K562 (cell line): ENCODE measurements around the gene MPZL1. TPM values are rescaled to one million over a fixed set of nuclear protein-coding genes. Genes with fewer than 3 reads are reported as not detected.
A peak's percentile ranks its signal among the peaks of the same experiment; 100 is the strongest.

Experiments
- ATF2 ChIP-seq: sonication (generic); formaldehyde crosslinking; IDR thresholded peaks from 2 replicates; pipeline ENCODE4 v1.8.1; 2022; ENCODE audit warnings: missing genetic modification reagents
- CBX5 ChIP-seq: IDR thresholded peaks from 2 replicates; pipeline ENCODE4 v1.6.1; 2014; ENCODE audit warnings: low read depth, borderline replicate concordance
- CBX8 ChIP-seq: fragments of 200-600 bp; sonication (generic); IDR thresholded peaks from 2 replicates; pipeline ENCODE4 v1.6.1; 2012; ENCODE audit warnings: borderline replicate concordance, mixed run types, low read depth, mild to moderate bottlenecking, moderate library complexity, mixed read lengths, low read length, control low read depth, inconsistent platforms; ENCODE audit not compliant: poor library complexity, severe bottlenecking; ENCODE audit errors: extremely low read depth
- CTBP1 ChIP-seq: fragments of 450-650 bp; IDR thresholded peaks from 2 replicates; pipeline ENCODE4 v1.6.1; 2016; ENCODE audit warnings: borderline replicate concordance
- ERF ChIP-seq: fragments of 450-650 bp; formaldehyde crosslinking; IDR thresholded peaks from 2 replicates; pipeline ENCODE4 v1.4.0; 2020; ENCODE audit warnings: mild to moderate bottlenecking, mixed read lengths
- EWSR1 ChIP-seq: fragments of 450-650 bp; IDR thresholded peaks from 2 replicates; pipeline ENCODE4 v1.6.1; 2018; ENCODE audit warnings: borderline replicate concordance, mild to moderate bottlenecking, low read depth, moderate library complexity; ENCODE audit not compliant: partially characterized antibody
- HBP1 ChIP-seq: fragments of 450-650 bp; formaldehyde crosslinking; IDR thresholded peaks from 2 replicates; pipeline ENCODE4 v1.4.0; 2022; ENCODE audit warnings: missing genetic modification characterization
- IRF2 ChIP-seq: sonication (generic); formaldehyde crosslinking; IDR thresholded peaks from 2 replicates; pipeline ENCODE4 v1.8.1; 2022; ENCODE audit warnings: mild to moderate bottlenecking, missing genetic modification reagents
- MAFG ChIP-seq: fragments of 450-650 bp; conservative IDR thresholded peaks from 2 replicates; pipeline ENCODE4 v1.6.1; 2016; ENCODE audit warnings: missing genetic modification characterization, missing compliant biosample characterization
- MTA2 ChIP-seq: fragments of 450-650 bp; IDR thresholded peaks from 2 replicates; pipeline ENCODE4 v1.6.1; 2016; ENCODE audit warnings: low read depth
- RAD21 ChIP-seq, 2 experiments: fragments of 250-450 bp in 1 of 2; fragments of 450-650 bp in 1 of 2; sonication (Bioruptor Pico) in 1 of 2; formaldehyde crosslinking in 1 of 2; IDR thresholded peaks in 1 of 2; conservative IDR thresholded peaks in 1 of 2; 2 replicates each; pipeline versions ENCODE4 v1.4.0 to v1.8.0; 2020 to 2022; ENCODE audit warnings: mild to moderate bottlenecking in 2 of 2, moderate library complexity in 1 of 2
- RFX5 ChIP-seq: IDR thresholded peaks from 2 replicates; pipeline ENCODE4 v1.6.1; 2011; ENCODE audit warnings: low read depth, mild to moderate bottlenecking, improper control_type of control experiment, low read length
- SNIP1 ChIP-seq: fragments of 450-650 bp; IDR thresholded peaks from 2 replicates; pipeline ENCODE4 v1.7.1; 2017; ENCODE audit warnings: low read depth, mild to moderate bottlenecking
- ZBTB7A ChIP-seq: IDR thresholded peaks from 2 replicates; pipeline ENCODE4 v1.6.1; 2011; ENCODE audit warnings: low read depth, mild to moderate bottlenecking, low read length, moderate library complexity, borderline replicate concordance; ENCODE audit not compliant: control insufficient read depth
- ZNF324 ChIP-seq: fragments of 250-450 bp; sonication (Bioruptor Pico); IDR thresholded peaks from 2 replicates; pipeline ENCODE4 v1.4.0; 2020; ENCODE audit warnings: mild to moderate bottlenecking
- ZNF507 ChIP-seq: conservative IDR thresholded peaks from 2 replicates; pipeline ENCODE4 v1.6.1; 2017; ENCODE audit warnings: missing genetic modification characterization, missing compliant biosample characterization
- ZSCAN29 ChIP-seq: fragments of 450-650 bp; IDR thresholded peaks from 2 replicates; pipeline ENCODE4 v1.6.1; 2017
- polyA plus RNA-seq, 8 experiments: library from polyadenylated mRNA; depleted of rRNA in 4 of 8; stranded (reverse) in 5 of 8; unstranded in 3 of 8; fragments of >200 nt; fragmentation: Nextera tagmentation in 2 of 8; fragmentation: Illumina TruSeq in 1 of 8; extraction: Ambion mirVana in 2 of 8; extraction: Trizol in 1 of 8; gene quantifications; 2 replicates each; pipeline versions ENCODE4 v1.2.1 to v1.2.3, GENCODE V29; 2011 to 2014; ENCODE audit warnings: inconsistent platforms in 1 of 8, missing spikeins in 1 of 8
- total RNA-seq, 7 experiments: library from RNA; depleted of rRNA in 6 of 7; stranded (reverse); fragments of >200 nt in 6 of 7; fragmentation: Illumina TruSeq in 2 of 7; extraction: Trizol in 2 of 7; gene quantifications; 2 replicates each; pipeline versions ENCODE4 v1.2.1 to v1.2.3, GENCODE V29; 2011 to 2021; ENCODE audit warnings: low replicate concordance in 1 of 7
- TF ChIP-seq, protein P1 (sequence below): sonication (generic); formaldehyde crosslinking; IDR thresholded peaks from 2 replicates; pipeline ENCODE4 v1.9.0; 2022; ENCODE audit warnings: mild to moderate bottlenecking, missing genetic modification reagents
- TF ChIP-seq, protein P2 (sequence below): sonication (generic); formaldehyde crosslinking; IDR thresholded peaks from 2 replicates; pipeline ENCODE4 v1.8.1; 2023; ENCODE audit warnings: missing genetic modification reagents, mild to moderate bottlenecking, borderline replicate concordance

Gene MPZL1
- total and polyA plus RNA-seq, 9 of the 15 experiments (the other 6 are each of a cell fraction or from before 2014, with no cell fraction given) = 14.5 to 153 (median 66.5) TPM

DNA sequence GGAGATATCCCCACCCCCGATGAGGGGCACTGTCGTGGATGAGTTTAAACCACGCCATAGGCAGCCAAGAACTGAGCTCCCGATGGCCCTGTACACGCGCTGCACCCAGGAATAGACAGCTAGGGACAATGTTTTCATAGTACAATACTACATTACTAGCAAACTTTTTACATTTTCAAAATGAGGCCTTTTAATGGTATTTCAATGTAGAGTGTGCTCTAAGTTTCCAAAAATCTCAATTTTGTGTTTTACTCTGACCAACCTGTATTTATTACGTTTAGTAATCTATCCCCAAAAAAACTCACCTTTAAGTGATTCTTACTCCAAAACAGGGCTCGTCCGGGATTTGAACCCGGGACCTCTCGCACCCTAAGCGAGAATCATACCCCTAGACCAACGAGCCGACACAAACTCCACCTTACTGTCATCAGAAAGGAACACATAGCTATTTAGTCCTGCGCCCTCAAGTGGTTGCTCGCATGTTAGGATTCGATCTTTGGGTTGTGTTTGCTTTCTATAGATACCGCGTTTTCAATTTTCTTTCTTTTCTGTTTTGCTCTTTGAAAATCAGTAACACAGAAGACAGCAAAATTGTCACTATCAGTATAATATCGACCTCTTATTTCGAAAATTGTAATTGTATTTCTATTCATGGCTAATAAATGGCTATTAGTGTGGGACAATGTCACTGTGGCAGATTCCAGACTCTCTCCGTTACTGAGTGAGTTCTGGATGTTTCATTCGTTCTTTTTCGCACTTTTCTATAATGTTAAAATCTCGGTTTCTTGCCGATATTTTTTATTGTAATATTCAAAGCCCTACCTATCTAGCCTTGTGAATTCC is 6.4 kb upstream of the MPZL1 start (continued):
- TF ChIP-seq ERF (CRISPR knock-in tag) (peak; percentile 65; the same call in 1 of the 2 replicates), ZNF324 (no peak), SNIP1 (no peak), ATF2 (CRISPR knock-in tag) (no peak), CBX5 (no peak), ZSCAN29 (peak; percentile 76), MTA2 (0 out of 2 replicates have a peak, but pooled peaks have one; percentile 28), ZBTB7A (no peak), CTBP1 (peak; percentile 58; the same call in 1 of the 2 replicates), EWSR1 (no peak), RFX5 (peak; percentile 81; the same call in 1 of the 2 replicates), RAD21 (CRISPR knock-in tag; conservative IDR thresholded peaks at IDR 0.05 in 1 of 2, IDR thresholded peaks at IDR 0.05 in 1 of 2) (peak; percentile 48 to 60), ZNF507 (no peak), CBX8 (no peak), IRF2 (CRISPR knock-in tag) (no peak), HBP1 (CRISPR knock-in tag) (peak; percentile 53; the same call in 1 of the 2 replicates), MAFG (tag) (0 out of 2 replicates have a peak, but pooled peaks have one; percentile 6)
- TF ChIP-seq, protein P1, sequence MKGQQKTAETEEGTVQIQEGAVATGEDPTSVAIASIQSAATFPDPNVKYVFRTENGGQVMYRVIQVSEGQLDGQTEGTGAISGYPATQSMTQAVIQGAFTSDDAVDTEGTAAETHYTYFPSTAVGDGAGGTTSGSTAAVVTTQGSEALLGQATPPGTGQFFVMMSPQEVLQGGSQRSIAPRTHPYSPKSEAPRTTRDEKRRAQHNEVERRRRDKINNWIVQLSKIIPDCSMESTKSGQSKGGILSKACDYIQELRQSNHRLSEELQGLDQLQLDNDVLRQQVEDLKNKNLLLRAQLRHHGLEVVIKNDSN (CRISPR knock-in tag) = no peak
- TF ChIP-seq, protein P2, sequence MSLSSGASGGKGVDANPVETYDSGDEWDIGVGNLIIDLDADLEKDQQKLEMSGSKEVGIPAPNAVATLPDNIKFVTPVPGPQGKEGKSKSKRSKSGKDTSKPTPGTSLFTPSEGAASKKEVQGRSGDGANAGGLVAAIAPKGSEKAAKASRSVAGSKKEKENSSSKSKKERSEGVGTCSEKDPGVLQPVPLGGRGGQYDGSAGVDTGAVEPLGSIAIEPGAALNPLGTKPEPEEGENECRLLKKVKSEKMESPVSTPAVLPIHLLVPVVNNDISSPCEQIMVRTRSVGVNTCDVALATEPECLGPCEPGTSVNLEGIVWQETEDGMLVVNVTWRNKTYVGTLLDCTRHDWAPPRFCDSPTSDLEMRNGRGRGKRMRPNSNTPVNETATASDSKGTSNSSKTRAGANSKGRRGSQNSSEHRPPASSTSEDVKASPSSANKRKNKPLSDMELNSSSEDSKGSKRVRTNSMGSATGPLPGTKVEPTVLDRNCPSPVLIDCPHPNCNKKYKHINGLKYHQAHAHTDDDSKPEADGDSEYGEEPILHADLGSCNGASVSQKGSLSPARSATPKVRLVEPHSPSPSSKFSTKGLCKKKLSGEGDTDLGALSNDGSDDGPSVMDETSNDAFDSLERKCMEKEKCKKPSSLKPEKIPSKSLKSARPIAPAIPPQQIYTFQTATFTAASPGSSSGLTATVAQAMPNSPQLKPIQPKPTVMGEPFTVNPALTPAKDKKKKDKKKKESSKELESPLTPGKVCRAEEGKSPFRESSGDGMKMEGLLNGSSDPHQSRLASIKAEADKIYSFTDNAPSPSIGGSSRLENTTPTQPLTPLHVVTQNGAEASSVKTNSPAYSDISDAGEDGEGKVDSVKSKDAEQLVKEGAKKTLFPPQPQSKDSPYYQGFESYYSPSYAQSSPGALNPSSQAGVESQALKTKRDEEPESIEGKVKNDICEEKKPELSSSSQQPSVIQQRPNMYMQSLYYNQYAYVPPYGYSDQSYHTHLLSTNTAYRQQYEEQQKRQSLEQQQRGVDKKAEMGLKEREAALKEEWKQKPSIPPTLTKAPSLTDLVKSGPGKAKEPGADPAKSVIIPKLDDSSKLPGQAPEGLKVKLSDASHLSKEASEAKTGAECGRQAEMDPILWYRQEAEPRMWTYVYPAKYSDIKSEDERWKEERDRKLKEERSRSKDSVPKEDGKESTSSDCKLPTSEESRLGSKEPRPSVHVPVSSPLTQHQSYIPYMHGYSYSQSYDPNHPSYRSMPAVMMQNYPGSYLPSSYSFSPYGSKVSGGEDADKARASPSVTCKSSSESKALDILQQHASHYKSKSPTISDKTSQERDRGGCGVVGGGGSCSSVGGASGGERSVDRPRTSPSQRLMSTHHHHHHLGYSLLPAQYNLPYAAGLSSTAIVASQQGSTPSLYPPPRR (CRISPR knock-in tag) = no peak
